ENCODE data around the gene CENPS. TPM values are rescaled to one million over a fixed set of nuclear protein-coding genes. Genes with fewer than 3 reads are reported as not detected.
A peak's percentile ranks its signal among the peaks of the same experiment; 100 is the strongest.

CENPS gene
- total and polyA plus RNA-seq, 2 of the 8 experiments (the other 6 are each of a cell fraction or from before 2014, with no cell fraction given), result 7.8 to 20.3 TPM

DNA sequence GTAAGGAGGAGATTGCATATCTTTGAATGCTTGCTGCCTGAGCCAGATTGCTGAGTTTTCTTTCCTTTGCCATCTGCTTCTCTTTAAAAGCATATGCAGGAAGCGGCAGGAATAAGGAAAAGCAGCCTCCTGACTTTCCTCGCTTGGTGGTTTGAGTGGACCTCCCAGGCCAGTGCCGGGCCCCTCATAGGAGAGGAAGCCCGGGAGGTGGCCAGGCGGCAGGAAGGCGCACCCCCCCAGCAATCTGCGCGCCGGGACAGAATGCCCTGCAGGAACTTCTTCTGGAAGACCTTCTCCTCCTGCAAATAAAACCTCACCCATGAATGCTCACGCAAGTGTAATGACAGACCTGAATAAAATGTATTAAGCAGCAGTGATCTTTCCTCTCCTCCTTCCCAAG, 21.1 kb downstream of the CENPS start:
- H2BK20ac ChIP-seq (ENCODE audit: low read length), result no peak overlapping the region
- FAIRE-seq (no peak), DNase-seq (ENCODE audit: low read depth in 1 of 2, low spot score in 2 of 2) (no peak)
- no peaks in the 10 kb centered on the region for H3K23me2 ChIP-seq (ENCODE audit: low read depth, low read length)
- peak overlapping the region in 1 of 2 experiments; percentile 20; a peak in 1 of 4 replicates for H3K4me2 ChIP-seq (ENCODE audit: insufficient read depth in 1 of 2, low read depth in 2 of 2, low read length in 2 of 2)
- no peak overlapping the region for H2BK15ac ChIP-seq (ENCODE audit: low read length)
- H3K23ac ChIP-seq (ENCODE audit: insufficient read length), result no peak overlapping the region
- no peak overlapping the region for H3K27ac ChIP-seq (ENCODE audit: low read depth, low read length)
- ChIA-PET CTCF (ENCODE audit: partially characterized antibody) (interaction anchor here (0.8 to 7.4 kb wide), 7 partner anchors 8 to 667 kb away, joined by 3 to 34 read pairs (median 4); partner anchors contain the start of gene CENPS), POLR2A (ENCODE audit: partially characterized antibody) (interaction anchor here (0.9 to 2.1 kb wide), 4 partner anchors 9 to 24 kb away, joined by 6 to 7 read pairs (median 6); partner anchors contain the start of genes CENPS and PEX14)
- no peak overlapping the region for H4K8ac ChIP-seq (ENCODE audit: extremely low read depth, insufficient read depth, low read length)
- no peak overlapping the region for H3K4ac ChIP-seq (replicated peaks; ENCODE audit: insufficient read length, low read depth, low read length)
- 37% methylated on average over 10 of the region's 10 CpGs; no CpG with 5 or more reads in 1 of the 2 experiments for WGBS, 2 experiments (ENCODE audit: extremely low coverage in 1 of 2, insufficient coverage in 1 of 2, insufficient read length in 1 of 2, insufficient replicate concordance in 2 of 2, low coverage in 1 of 2, low lambda C conversion rate in 2 of 2, missing lambda C conversion rate in 1 of 2)
- no peaks in the 10 kb centered on the region for H3K79me1 ChIP-seq (ENCODE audit: low read depth, low read length)
- H3K79me2 ChIP-seq (ENCODE audit: control insufficient read depth in 1 of 2, insufficient read depth in 2 of 2, low read length in 2 of 2), result no peaks in the 10 kb centered on the region
- H2BK5ac ChIP-seq (ENCODE audit: low read depth, low read length), result no peak overlapping the region
- H2AFZ ChIP-seq (ENCODE audit: low read length), result no peak overlapping the region
- TF ChIP-seq SIRT6 (IDR thresholded peaks at IDR 0.05; ENCODE audit: low read length), result no peak
- TF ChIP-seq GTF2F1 (IDR thresholded peaks at IDR 0.05; ENCODE audit: borderline replicate concordance, low read depth, low read length), result no peak
- TF ChIP-seq BRCA1 (IDR thresholded peaks at IDR 0.05; ENCODE audit: low read depth, low read length), result no peak
- no peak for TF ChIP-seq TEAD4 (IDR thresholded peaks at IDR 0.05; ENCODE audit: low read depth, low read length)
- no peak for TF ChIP-seq MAX (IDR thresholded peaks at IDR 0.05)
- no peak for TF ChIP-seq GABPA (IDR thresholded peaks at IDR 0.05; ENCODE audit: borderline replicate concordance, insufficient read depth, low read length)
- no peak overlapping the region for H3K18ac ChIP-seq (ENCODE audit: extremely low read depth, low read length)
- no peak overlapping the region for H2AK5ac ChIP-seq (ENCODE audit: low read depth, low read length)
- H4K5ac ChIP-seq (ENCODE audit: insufficient read length, low read depth, low read length), result no peak overlapping the region
- H3K27me3 ChIP-seq (replicated peaks in 1 of 4; ENCODE audit: control insufficient read depth in 3 of 4, extremely low read depth in 1 of 4, insufficient read depth in 3 of 4, low read length in 3 of 4), result no peaks in the 10 kb centered on the region
- peaks cover 0 to 4% of the 10 kb centered on the region in 2 experiments for H4K20me1 ChIP-seq (replicated peaks in 1 of 2; ENCODE audit: control insufficient read depth in 1 of 2, insufficient read depth in 2 of 2, low read length in 2 of 2)
- no peak overlapping the region for H3K56ac ChIP-seq (replicated peaks; ENCODE audit: insufficient read length, low read depth, low read length)
- H4K91ac ChIP-seq (replicated peaks; ENCODE audit: insufficient read length, low read length), result no peak overlapping the region
- H3K14ac ChIP-seq (ENCODE audit: insufficient read length), result no peak overlapping the region
- H2BK12ac ChIP-seq (ENCODE audit: low read depth, low read length), result no peak overlapping the region
- H3K4me1 ChIP-seq (replicated peaks in 1 of 4; ENCODE audit: control insufficient read depth in 3 of 4, insufficient read depth in 4 of 4, low read length in 3 of 4), result peaks cover 0 to 9% (median 5%) of the 10 kb centered on the region in 4 experiments; a peak in 5 of 7 replicates
- no peak overlapping the region for H3K9ac ChIP-seq (replicated peaks in 1 of 4; ENCODE audit: extremely low read depth in 1 of 4, low read depth in 3 of 4, low read length in 3 of 4)
- H2BK120ac ChIP-seq (replicated peaks; ENCODE audit: low read depth, low read length), result no peak overlapping the region
- H3K4me3 ChIP-seq (ENCODE audit: extremely low read depth in 1 of 4, insufficient read depth in 2 of 4, low read depth in 3 of 4, low read length in 4 of 4), result peak overlapping the region in 1 of 4 experiments; percentile 2; a peak in 1 of 8 replicates
- no peaks in the 10 kb centered on the region for H3K9me3 ChIP-seq (ENCODE audit: insufficient read depth in 2 of 2, low read depth in 1 of 2, low read length in 1 of 2)
- H3K36me3 ChIP-seq (ENCODE audit: control insufficient read depth in 2 of 4, insufficient read depth in 4 of 4, low read length in 3 of 4), result no peaks in the 10 kb centered on the region; a peak in 2 of 8 replicates

Measured in H1 (cell line).